Embryonic facial prominence (tissue), 1 donor: ENCODE measurements around the gene CCL20.
"Not testable (repeated sequence)": the region's sequence is repeated elsewhere in the genome, so short reads cannot be mapped to it uniquely, and the experiment has no call there.

Experiments used
- DNase-seq: peaks from one replicate; pipeline ENCODE4 v3.0.0-alpha.2; 2016; ENCODE audit errors: extremely low spot score

CCL20 gene

DNA sequence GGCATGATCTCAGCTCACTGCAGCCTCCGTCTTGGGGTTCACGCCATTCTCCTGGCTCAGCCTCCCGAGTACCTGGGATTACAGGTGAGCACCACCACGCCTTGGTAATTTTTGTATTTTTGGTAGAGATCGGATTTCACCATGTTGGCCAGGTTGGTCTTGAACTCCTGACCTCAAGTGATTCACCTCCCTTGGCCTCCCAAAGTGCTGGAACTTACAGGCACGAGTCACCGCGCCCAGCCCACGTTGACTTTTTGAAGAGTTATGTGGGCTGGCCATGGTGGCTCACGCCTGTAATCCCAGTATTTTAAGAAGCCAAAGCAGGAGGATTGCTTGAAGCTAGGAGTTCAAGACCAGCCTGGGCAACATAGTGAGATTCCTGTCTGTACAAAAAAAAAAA is 20.8 kb downstream of the CCL20 start:
- no peak for DNase-seq

DNA sequence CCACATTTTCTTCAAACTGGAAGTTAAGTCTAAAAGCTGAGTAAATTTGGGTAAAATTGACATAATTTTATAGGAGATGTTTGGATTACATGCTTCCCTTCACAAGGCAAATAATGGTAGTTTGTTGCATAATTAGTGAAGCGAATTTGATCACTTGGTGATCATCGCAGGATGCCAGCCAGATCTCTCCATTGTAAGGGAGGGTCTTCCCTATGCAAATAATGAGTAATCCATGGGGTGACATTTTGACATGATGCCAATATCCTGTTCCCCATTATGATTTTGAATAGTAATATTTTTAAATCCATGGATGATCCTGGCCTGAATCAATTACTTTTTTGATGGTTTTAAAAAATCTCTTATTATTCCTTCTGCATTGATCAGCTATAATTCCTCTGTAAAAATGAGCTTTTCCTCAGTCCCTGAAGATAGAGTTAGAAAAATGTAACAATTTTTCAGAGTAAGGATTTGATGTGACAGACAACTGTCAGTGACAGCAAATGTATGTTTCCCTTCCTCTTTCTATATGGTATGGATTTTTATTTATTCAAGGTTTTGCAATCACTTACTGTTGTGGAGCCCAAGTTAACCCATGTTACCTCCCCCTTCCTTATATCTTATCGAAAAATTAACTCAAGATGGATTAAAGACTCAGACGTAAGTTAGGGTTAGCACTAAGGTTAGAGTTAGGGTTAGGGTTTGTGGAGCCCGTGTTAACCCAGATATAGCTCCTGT is 21.4 kb downstream of the CCL20 start:
- no peak for DNase-seq

DNA sequence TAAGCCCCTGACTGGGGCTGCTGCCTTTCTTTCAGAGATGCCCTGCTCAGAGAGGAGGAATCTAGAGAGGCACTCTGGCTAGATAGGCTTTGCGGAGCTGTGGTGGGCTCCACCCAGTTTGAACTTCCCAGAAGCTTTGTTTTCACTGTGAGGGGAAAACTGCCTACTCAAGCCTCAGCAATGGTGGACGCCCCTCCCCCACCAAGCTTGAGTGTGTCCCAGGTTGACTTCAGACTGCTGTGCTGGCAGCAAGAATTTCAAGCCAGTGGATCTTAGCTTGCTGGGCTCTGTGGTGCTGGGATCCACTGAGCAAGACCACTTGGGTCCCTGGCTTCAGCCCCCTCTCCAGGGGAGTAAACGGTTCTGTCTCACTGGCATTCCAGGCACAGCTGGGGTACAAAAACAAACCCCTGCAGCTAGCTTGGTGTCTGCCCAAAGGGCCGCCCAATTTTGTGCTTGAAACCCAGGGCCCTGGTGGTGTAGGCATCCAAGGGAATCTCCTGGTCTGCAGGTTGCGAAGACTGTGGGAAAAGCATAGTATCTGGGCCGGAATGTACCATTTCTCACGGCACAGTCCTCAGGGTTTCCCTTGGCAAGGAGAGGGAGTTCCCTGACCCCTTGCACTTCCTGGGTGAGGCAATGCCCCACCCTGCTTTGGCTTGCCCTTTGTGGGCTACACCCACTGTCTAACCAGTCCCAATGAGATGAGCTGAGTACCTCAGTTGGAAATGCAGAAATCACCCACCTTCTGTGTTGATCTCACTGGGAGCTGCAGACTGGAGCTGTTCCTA is 25.9 kb downstream of the CCL20 start:
- not testable (repeated sequence) for DNase-seq

DNA sequence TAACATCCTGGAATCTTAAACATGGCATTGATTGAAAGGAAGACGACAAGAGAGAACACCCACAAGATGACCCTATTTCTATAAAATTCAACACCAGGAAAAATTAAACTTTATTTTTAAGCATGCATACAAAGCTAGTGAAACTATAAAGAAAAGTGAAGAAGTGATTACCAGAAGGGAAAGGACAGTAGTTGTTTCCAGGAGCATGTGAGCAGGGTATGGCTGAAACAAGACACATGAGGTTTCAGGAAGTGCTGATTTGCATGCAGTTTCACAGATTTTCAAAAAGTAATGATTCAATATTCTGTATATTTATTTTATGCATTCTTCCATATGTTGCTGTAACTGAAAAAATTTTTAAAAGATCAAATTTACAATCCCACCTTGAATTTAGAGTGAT is 33.2 kb downstream of the CCL20 start:
- no peak for DNase-seq

DNA sequence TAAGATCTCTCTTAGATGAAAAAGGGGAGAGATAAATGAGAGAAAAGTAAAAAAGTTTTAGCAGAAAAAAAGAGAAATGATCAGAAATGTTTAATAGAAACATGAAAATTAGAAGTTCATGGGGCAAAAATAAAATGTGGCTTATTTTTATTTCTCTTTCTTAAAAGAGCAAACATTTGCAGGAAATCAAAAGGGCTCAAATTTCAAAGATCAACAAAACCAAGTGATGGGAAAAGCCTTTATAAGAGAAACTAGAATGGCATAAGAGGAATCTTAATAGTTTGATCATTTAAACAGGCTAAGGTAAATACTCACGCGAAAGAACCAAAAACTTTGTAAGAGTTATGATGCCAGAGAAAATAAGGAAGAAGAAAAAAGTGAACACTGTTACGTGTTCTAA is 34.5 kb downstream of the CCL20 start:
- DNase-seq = no peak

DNA sequence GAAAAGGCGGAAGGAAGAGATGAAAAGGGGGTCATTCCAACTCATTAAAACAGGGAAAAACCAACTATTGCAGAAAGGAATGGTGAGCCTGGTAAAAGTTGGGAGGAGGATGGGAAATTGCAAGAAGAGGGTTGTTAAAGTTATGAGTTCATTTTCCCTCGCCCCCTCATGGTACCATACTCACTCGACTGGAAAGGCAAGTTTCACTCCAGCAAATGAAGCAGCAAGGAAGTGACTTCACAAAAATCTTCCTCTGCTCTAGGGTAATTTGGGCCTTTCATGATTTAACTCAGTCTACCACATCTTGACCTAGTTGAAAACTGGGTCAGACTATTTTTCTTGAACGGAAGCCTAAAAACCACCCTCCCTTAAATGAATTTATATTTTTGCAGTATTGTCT is 34.9 kb downstream of the CCL20 start:
- DNase-seq = no peak

DNA sequence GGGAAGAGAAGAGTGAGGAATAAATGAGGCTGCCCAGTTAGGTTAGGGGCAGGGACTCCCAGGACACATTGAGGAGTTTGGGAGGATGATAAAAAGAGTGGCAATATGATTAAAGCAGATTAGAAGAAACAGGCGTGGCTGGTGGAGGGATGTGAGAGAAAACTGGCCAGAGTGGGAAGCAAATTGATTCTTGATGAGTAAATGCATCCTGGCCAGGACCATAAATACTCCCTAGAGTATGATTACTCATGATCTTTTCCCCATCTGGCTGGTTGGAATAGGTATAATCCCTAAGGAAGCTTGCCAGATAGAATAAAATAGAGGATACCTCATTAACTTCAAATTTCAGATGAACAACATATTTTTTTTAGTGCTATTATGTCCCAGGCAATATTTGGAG is 36.3 kb downstream of the CCL20 start:
- DNase-seq = no peak

DNA sequence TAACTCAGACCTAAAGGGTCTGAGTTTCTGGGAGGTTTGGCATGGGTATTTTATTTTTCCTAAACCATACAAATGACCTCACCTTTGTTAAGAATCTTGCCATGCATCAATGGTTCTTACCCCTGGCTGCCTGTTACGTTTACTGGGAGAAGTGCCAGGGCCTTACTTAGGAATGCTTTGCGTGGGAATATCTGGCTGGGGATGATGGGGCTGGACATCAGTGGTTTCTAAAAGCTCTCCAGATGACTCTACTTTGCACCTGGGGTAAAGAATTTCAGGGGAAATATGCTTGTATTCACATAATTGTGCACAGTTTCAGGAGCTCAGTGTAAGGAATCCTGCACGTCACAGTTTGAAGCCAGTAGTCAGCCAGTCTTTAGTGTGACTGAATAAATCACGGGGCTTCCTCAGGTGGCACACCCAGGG is 39.6 kb downstream of the CCL20 start:
- DNase-seq = no peak

DNA sequence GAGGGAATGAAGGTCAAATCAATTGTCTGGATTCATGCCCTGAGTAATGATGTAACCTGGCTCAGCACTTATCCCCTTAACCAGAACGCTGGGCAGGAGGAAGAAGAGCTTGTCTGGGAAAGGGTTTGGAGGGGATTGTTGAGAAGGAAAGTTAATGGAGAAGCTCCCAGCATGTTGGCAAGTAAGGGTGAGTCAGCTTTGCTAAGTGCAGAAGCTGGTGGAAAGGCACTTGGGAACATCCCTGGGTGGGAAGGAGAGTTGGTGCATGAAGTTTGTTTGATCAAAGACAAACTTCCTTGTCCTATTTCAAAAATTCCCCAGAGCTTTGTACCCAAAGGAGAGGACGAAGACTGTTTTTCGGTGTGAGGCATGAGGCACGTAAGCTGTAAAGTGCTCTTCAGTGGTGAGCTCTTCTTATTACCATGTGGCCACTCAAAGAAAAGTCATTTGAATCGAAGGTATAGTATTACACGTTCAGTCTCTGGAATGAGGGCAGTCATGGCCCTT is 40.2 kb downstream of the CCL20 start:
- no peak for DNase-seq

DNA sequence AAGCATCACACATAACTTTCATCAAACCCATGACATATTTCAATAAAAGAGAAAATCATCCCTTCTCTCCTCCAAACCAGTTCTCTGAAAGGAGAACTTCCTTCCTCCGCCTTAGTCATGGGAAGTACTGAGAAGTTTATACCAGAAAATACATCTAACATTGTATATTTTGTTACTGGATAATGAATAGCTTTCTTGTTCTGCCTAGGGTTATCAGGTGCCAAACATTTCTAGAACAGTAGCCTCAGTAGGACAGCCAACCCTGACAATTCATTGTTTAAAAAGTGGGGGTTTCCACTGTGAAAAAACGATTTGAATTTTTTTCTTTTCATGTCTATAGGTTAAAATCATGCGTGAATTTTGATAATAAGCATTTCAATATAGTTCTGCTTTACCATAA is 41.8 kb downstream of the CCL20 start:
- no peak for DNase-seq

DNA sequence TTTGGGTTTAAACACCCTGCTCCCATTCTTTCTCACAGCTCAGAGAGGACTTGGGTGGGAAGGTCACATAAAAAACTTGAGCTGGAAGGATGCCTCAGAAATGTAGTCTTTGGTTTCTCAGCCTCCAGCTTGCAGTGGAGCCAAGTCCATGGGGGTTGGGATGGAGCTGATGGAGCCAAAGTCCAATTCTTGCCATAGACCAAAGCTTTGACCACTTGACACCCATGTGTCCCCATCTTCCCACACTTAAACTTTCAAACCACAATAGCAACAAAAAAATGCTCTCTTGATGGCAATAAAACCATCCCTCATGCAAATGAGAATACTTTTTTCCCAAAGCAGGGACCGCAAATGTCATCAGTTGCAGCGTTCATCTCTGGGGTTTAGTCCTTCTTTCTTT is 43.1 kb downstream of the CCL20 start:
- DNase-seq = no peak

DNA sequence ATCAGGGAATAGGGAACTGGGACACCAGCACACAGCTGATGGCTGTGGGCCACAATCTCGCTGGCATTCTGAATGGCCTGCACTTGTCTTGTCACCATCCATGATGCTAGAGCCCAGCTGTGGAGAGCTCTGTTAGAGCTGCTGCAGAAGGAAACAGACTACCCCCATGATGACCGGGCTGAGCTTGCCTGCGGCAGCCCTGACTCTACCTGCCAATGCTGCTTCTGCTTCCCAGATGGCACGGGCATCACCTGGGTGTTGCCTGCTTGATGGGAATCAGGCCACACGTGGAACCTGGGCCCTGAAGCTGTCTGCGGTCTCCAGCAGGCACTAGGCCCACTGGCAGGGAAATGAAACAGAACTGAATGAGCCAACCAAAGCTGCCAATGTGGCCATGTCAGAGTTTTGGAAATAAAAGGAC is 46.6 kb downstream of the CCL20 start:
- no peak for DNase-seq

DNA sequence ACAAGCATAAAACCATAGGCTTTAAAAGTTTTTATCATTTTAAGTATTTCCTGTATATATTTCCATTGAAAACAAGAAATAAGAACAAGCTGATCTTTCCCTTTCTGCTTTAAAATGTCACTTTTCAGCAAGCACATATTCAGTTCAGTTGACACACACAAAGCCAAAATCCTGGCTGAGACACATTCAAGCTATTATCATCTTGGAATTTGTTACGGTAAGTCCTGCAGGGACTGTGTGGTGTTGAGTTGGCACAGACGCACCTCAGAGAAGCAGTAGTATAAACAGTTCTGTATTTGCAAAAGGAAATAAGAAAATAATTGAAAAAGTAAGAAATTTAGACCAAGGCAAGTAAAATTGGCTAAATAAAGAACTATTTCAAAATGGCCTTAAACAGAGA is 47.4 kb downstream of the CCL20 start:
- no peak for DNase-seq

DNA sequence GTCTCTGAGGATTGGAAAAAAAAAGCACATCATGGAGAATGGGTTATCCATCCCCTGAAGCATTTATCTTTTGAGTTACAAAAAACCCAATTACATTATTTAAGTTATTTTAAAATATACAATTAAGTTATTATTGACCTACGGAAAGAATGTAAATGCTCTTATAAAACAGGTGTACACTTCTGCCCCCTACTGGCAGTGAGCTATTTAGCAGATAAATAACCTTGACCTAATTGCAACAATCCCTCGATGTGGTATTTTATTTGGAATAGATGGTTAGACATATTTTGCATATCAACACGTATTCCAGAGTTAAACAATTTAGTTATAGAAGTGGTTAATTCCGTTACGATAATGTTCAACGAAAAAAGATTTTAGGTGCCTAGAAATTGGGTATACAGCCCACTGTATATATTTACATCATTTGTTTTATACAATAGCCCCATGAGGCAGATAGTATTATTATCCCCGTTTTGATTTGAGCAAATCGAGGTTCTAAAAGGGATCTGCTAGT is 48.6 kb downstream of the CCL20 start:
- DNase-seq = no peak

DNA sequence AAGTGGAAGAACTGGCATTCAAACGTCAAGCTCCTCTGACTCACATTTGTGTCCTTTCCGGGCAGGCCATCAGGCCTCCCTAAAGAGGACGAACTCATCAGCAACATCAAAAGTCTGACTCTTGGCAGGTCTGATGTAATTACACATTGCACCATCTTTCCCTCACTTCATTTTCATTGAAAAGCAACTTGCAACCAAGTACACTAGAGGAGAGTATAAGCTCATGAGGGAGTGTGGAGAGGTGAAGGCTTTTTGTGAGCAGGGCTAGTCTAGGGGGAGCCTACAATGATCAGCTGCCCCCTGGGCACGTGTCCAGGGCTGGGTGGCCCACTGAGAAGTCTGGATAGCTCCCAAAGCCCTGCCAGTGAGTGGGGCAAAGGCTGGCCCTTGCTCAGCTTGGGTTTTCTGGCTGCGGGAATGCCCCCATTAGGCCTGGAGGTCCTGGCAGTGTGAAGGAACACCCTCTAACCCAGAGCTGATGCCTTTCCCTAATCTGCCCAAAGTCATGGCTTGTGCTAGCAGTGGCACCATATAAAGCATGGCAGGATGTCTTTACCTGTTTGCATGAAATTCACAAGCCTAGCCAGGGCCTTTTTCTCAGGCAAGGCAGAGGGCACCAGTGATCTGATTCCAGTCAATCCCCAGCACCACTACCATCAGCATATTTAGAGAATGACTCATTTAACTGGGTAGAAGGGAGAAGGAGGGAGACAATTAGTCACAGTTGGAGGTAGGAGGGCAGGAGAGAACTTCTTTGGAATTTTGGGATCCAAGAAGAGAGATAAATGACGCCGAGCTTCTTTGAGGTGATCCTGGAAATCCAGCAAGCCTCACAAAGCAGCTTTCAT is 49.3 kb downstream of the CCL20 start:
- DNase-seq = no peak

DNA sequence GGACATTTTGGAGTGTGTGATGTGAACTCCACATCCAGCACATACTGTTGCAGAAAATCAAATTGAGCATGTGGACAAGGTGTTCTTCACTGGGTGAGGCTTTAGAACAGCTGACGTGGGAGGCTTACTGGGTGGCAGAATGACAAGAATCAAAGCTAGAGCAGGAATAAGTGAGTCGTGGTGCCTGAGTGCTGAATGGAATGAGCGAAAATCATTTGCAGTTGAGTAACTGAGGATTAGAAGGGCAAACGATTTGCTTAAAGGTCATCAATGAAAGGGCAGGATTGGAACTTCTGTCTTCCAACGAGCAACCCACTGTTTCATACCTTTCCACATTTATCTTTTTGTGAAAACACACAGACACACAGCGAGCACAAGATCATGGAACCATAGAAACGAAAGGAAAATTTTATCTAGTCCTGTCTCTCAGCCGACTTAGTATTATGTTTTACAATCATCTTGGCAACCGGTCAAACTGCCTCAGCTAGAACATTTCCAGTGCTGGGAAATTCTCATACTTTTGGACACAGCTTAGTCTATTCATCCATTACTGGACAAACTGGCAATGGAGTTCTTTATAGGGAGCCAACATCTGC is 50.6 kb downstream of the CCL20 start:
- DNase-seq = no peak

DNA sequence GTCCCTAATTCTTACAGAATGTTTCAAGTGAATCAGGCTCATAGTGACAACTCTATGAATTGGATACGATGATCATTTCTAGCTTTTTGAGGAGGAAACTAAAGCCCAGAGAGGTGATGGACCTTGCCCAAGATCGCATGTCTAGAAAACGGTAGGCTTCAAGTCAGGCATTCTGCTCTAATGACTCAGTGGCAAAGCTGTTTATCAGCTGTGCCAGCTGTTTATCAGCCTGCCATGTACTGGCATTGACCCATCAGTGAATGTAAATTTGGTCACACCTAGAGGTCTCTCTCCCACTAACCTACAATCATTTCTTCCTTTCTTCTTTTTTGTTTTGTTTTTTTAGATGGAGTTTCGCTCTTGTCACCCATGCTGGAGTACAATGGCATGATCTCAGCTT is 51.6 kb downstream of the CCL20 start:
- DNase-seq = no peak
